ENCODE results near the gene CDKAL1.

GRCh38 chr6:21134356-21134755 is 600.1 kb downstream of the CDKAL1 start:
- TF ChIP-seq CTCF (IDR thresholded peaks at IDR 0.05), result no peak
- no peak for TF ChIP-seq NFE2L2 (conservative IDR thresholded peaks at IDR 0.05; ENCODE audit: low read length)
- TF ChIP-seq POLR2A (IDR thresholded peaks at IDR 0.05; ENCODE audit: low read length), result no peak
- no peak for TF ChIP-seq USF2 (IDR thresholded peaks at IDR 0.05)
- no peak for TF ChIP-seq JUNB (IDR thresholded peaks at IDR 0.05)
- TF ChIP-seq CHD4 (IDR thresholded peaks at IDR 0.05; ENCODE audit: borderline replicate concordance), result no peak
- TF ChIP-seq EP300 (IDR thresholded peaks at IDR 0.05), result no peak
- no peak for TF ChIP-seq CBX2 (IDR thresholded peaks at IDR 0.05; ENCODE audit: borderline replicate concordance, low read depth)
- no peak for TF ChIP-seq KDM5A (IDR thresholded peaks at IDR 0.05)
- TF ChIP-seq ESRRA (IDR thresholded peaks at IDR 0.05; ENCODE audit: borderline replicate concordance, low read length), result no peak
